SK-N-SH (cell line): ENCODE data around the gene GNG3. TPM values are rescaled to one million over a fixed set of nuclear protein-coding genes. Genes with fewer than 3 reads are reported as not detected.

Experiments used
- CTCF ChIA-PET: fragments of 300-600, 350-600 bp; formaldehyde crosslinking; extraction: SDS; loops from one replicate; lab custom pipeline; 2021; lab: Yijun Ruan, JAX
- POLR2A ChIA-PET: fragments of 350-600 bp; sonication (Branson Sonifier 250); formaldehyde crosslinking; extraction: SDS; loops from one replicate; lab custom pipeline; 2020; ENCODE audit warnings: antibody characterized with exemption, inconsistent platforms; lab: Yijun Ruan, JAX
- DNase-seq: peaks from one replicate; pipeline ENCODE4 v3.0.0; 2012
- H2AFZ ChIP-seq: fragments of 200-600 bp; sonication (generic); 2 replicates; pipeline ENCODE4 v1.8.1; 2016; ENCODE audit warnings: antibody characterized with exemption, mild to moderate bottlenecking, low read depth
- H3F3A ChIP-seq: fragments of 200-600 bp; sonication (generic); replicated peaks from 2 replicates; pipeline ENCODE3; 2016; ENCODE audit warnings: antibody characterized with exemption, mild to moderate bottlenecking; ENCODE audit not compliant: insufficient read depth
- H3K27ac ChIP-seq, 2 experiments: fragments of 200-500 bp in 1 of 2; fragments of 200-600 bp in 1 of 2; sonication (Bioruptor generic) in 1 of 2; sonication (generic), shearing (Covaris generic) in 1 of 2; 2 replicates each; pipeline versions ENCODE4 v1.5.1 to v1.6.1; 2014 to 2016; ENCODE audit warnings: low read depth in 2 of 2, inconsistent platforms in 1 of 2, low read length in 1 of 2, mild to moderate bottlenecking in 1 of 2, mixed read lengths in 1 of 2
- H3K27me3 ChIP-seq: fragments of 200-600 bp; sonication (generic), shearing (Covaris generic); 2 replicates; pipeline ENCODE4 v1.6.1; 2016; ENCODE audit warnings: mixed run types; ENCODE audit not compliant: insufficient read depth
- H3K36me3 ChIP-seq, 2 experiments: fragments of 200-500 bp in 1 of 2; fragments of 200-600 bp in 1 of 2; sonication (Bioruptor generic) in 1 of 2; sonication (generic) in 1 of 2; replicated peaks in 1 of 2; 2 replicates each; pipeline versions ENCODE3 to v1.5.1; 2014 to 2016; ENCODE audit warnings: low read length in 1 of 2, mild to moderate bottlenecking in 1 of 2; ENCODE audit not compliant: insufficient read depth in 2 of 2, control insufficient read depth in 1 of 2
- H3K4me1 ChIP-seq, 2 experiments: fragments of 200-500 bp in 1 of 2; fragments of 200-600 bp in 1 of 2; sonication (Bioruptor generic) in 1 of 2; sonication (generic), shearing (Covaris generic) in 1 of 2; 2 replicates each; pipeline versions ENCODE4 v1.5.1 to v1.6.1; 2014 to 2016; ENCODE audit warnings: low read depth in 1 of 2, low read length in 1 of 2, mixed run types in 1 of 2; ENCODE audit not compliant: insufficient read depth in 2 of 2, control insufficient read depth in 1 of 2
- H3K4me2 ChIP-seq: fragments of 200-600 bp; sonication (generic), shearing (Covaris generic); 2 replicates; pipeline ENCODE4 v1.6.1; 2017; ENCODE audit warnings: mixed run types
- H3K4me3 ChIP-seq, 2 experiments: fragments of 200-500 bp in 1 of 2; fragments of 200-600 bp in 1 of 2; sonication (Bioruptor generic) in 1 of 2; sonication (generic), shearing (Covaris generic) in 1 of 2; 2 replicates each; pipeline versions ENCODE4 v1.5.1 to v1.8.1; 2014 to 2016; ENCODE audit warnings: low read depth in 2 of 2, inconsistent platforms in 1 of 2, low read length in 1 of 2, mild to moderate bottlenecking in 1 of 2, mixed read lengths in 1 of 2, moderate library complexity in 1 of 2
- H3K79me2 ChIP-seq: fragments of 200-600 bp; sonication (generic); 2 replicates; pipeline ENCODE4 v1.8.1; 2017; ENCODE audit warnings: mild to moderate bottlenecking; ENCODE audit not compliant: insufficient read depth
- H3K9ac ChIP-seq: fragments of 200-600 bp; sonication (generic); 2 replicates; pipeline ENCODE4 v1.6.1; 2017; ENCODE audit warnings: mixed run types
- H3K9me2 ChIP-seq: fragments of 200-600 bp; sonication (generic); 2 replicates; pipeline ENCODE4 v1.6.1; 2017; ENCODE audit warnings: mixed run types
- H3K9me3 ChIP-seq: fragments of 200-600 bp; sonication (generic); 2 replicates; pipeline ENCODE4 v1.6.1; 2017; ENCODE audit warnings: mixed run types, mild to moderate bottlenecking, moderate library complexity
- H4K20me1 ChIP-seq: fragments of 200-600 bp; sonication (generic); 2 replicates; pipeline ENCODE4 v1.6.1; 2017; ENCODE audit warnings: mild to moderate bottlenecking, mixed run types; ENCODE audit not compliant: insufficient read depth
- CHD2 ChIP-seq: fragments of 150-350 bp; IDR thresholded peaks from 2 replicates; pipeline ENCODE4 v1.6.1; 2018; ENCODE audit warnings: low read length; ENCODE audit not compliant: partially characterized antibody
- ELF1 ChIP-seq: IDR thresholded peaks from 2 replicates; pipeline ENCODE4 v1.4.0; 2012
- EP300 ChIP-seq, 2 experiments: IDR thresholded peaks; 2 replicates each; pipeline versions ENCODE4 v1.4.0 to v1.6.1; 2012; ENCODE audit warnings: borderline replicate concordance in 1 of 2, low read depth in 1 of 2, low read length in 1 of 2
- FOXM1 ChIP-seq: IDR thresholded peaks from 2 replicates; pipeline ENCODE4 v1.4.0; 2012; ENCODE audit warnings: low read depth, mild to moderate bottlenecking
- MEF2A ChIP-seq: IDR thresholded peaks from 2 replicates; pipeline ENCODE4 v1.4.0; 2012; ENCODE audit warnings: low read depth, borderline replicate concordance
- POLR2AphosphoS5 ChIP-seq: IDR thresholded peaks from 2 replicates; pipeline ENCODE4 v1.6.1; 2012; ENCODE audit warnings: low read depth, low read length
- SMC3 ChIP-seq: IDR thresholded peaks from 2 replicates; pipeline ENCODE4 v1.6.1; 2012; ENCODE audit warnings: low read depth, low read length, improper control_type of control experiment
- TAF1 ChIP-seq: IDR thresholded peaks from 2 replicates; pipeline ENCODE4 v1.6.1; 2012; ENCODE audit warnings: low read depth, mild to moderate bottlenecking, low read length, moderate library complexity, borderline replicate concordance
- TCF12 ChIP-seq: IDR thresholded peaks from 2 replicates; pipeline ENCODE4 v1.4.0; 2012
- TEAD4 ChIP-seq: IDR thresholded peaks from 2 replicates; pipeline ENCODE4 v1.4.0; 2012; ENCODE audit warnings: mild to moderate bottlenecking, borderline replicate concordance; ENCODE audit not compliant: insufficient read depth
- WGBS: methylation state at CpG from one replicate; pipeline ENCODE4 v1.1.6; 2017; ENCODE audit warnings: low lambda C conversion rate; 5-methylcytosine and 5-hydroxymethylcytosine counted together
- polyA plus RNA-seq, 3 experiments: library from polyadenylated mRNA; depleted of rRNA; stranded (reverse); fragments of >200 nt; gene quantifications; 2 replicates each; pipeline ENCODE4 v1.2.3, GENCODE V29; 2012
- TF ChIP-seq, protein P1 (sequence below): IDR thresholded peaks from 2 replicates; pipeline ENCODE4; 2012
- TF ChIP-seq, protein P2 (sequence below): IDR thresholded peaks from 2 replicates; pipeline ENCODE4 v1.6.1; 2012; ENCODE audit warnings: mild to moderate bottlenecking, low read depth, low read length, moderate library complexity
- TF ChIP-seq, protein P3 (sequence below): IDR thresholded peaks from 2 replicates; pipeline ENCODE4 v1.4.0; 2012; ENCODE audit warnings: low read depth, borderline replicate concordance
- TF ChIP-seq, protein P4 (sequence below): fragments of 150-350 bp; IDR thresholded peaks from 2 replicates; pipeline ENCODE4 v1.6.1; 2017; ENCODE audit warnings: antibody characterized with exemption, low read length, low read depth, borderline replicate concordance

The GNG3 gene
- polyA plus RNA-seq (2012; rRNA removed), result 0.11 and 0.16 TPM in 2 replicates
- polyA plus RNA-seq (2012; cell fraction: cytosol; rRNA removed), result 0.09 and 0.10 TPM in 2 replicates
- 0.12 and 0.28 TPM in 2 replicates for polyA plus RNA-seq (2012; cell fraction: nucleus; rRNA removed)

DNA sequence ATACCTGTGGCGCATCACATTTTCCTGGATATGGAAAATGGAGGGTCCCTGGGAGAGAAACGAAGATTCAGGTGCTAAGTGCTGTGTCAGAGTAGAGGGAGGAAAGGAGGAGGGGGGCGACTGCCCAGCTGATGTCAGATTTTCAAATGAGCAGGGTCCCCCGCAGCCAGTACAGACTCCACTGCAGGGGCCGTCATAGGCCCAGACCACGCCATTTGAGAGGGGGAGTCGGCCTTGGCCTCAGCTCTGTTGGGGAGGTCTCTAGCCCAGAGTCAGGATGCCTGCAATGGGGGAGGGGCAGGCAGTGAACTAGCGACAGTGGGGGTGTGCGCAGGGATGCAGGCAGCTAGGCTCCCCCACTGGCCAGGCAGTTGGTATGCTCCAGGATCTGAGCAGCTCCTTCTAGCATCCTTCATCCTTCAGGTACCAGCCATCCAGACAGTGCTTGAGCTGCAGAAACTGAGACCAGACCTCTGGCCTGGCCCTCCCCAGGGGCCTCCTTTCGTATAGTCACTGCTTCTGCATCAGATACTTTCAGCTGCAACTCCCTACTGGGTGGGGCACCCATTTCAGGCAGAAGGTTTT is at the start of gene GNG3, which contains the start of gene BSCL2:
Gene GNG3 (plus strand): TSS at position 400 of the 585 bp plus-strand sequence. CDS start 620 bp downstream, outside the sequence.
Gene BSCL2 (minus strand): TSS at position 148 of the 585 bp plus-strand sequence. CDS start 229 bp downstream, outside the sequence.
- Histone ChIP-seq H3K9me2 (no peaks in the 10 kb centered on the region), H3K4me2 (peak within 1 kb of the TSS; percentile 81), H4K20me1 (no peaks in the 10 kb centered on the region), H3K27me3 (no peaks in the 10 kb centered on the region), H2AFZ (peak within 1 kb of the TSS; percentile 64; the same call in 1 of the 2 replicates), H3K36me3 (peaks cover 18 to 23% of the 10 kb centered on the region in 2 experiments), H3K9ac (no peak within 1 kb of the TSS), H3K4me3 (peak within 1 kb of the TSS; percentile 48 to 67), H3K9me3 (no peaks in the 10 kb centered on the region), H3K79me2 (peaks cover 12% of the 10 kb centered on the region; the same call in 1 of the 2 replicates), H3K4me1 (peaks cover 22 to 45% of the 10 kb centered on the region in 2 experiments; a peak in 3 of 4 replicates), H3K27ac (peak within 1 kb of the TSS; percentile 84 to 89), H3F3A (peaks cover 39% of the 10 kb centered on the region)
- WGBS, result 93% methylated on average over 9 of the region's 10 CpGs
- CTCF ChIA-PET, result interaction anchor here (1.3 to 6.6 kb wide), 5 partner anchors 13 to 119 kb away, joined by 3 to 48 read pairs (median 5); partner anchors contain the start of gene HNRNPUL2
- TF ChIP-seq, protein P1, sequence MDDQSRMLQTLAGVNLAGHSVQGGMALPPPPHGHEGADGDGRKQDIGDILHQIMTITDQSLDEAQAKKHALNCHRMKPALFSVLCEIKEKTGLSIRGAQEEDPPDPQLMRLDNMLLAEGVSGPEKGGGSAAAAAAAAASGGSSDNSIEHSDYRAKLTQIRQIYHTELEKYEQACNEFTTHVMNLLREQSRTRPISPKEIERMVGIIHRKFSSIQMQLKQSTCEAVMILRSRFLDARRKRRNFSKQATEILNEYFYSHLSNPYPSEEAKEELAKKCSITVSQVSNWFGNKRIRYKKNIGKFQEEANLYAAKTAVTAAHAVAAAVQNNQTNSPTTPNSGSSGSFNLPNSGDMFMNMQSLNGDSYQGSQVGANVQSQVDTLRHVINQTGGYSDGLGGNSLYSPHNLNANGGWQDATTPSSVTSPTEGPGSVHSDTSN, result no peak
- TF ChIP-seq TCF12 (no peak), TEAD4 (no peak), CHD2 (no peak), ELF1 (no peak), SMC3 (no peak)
- TF ChIP-seq, protein P2, sequence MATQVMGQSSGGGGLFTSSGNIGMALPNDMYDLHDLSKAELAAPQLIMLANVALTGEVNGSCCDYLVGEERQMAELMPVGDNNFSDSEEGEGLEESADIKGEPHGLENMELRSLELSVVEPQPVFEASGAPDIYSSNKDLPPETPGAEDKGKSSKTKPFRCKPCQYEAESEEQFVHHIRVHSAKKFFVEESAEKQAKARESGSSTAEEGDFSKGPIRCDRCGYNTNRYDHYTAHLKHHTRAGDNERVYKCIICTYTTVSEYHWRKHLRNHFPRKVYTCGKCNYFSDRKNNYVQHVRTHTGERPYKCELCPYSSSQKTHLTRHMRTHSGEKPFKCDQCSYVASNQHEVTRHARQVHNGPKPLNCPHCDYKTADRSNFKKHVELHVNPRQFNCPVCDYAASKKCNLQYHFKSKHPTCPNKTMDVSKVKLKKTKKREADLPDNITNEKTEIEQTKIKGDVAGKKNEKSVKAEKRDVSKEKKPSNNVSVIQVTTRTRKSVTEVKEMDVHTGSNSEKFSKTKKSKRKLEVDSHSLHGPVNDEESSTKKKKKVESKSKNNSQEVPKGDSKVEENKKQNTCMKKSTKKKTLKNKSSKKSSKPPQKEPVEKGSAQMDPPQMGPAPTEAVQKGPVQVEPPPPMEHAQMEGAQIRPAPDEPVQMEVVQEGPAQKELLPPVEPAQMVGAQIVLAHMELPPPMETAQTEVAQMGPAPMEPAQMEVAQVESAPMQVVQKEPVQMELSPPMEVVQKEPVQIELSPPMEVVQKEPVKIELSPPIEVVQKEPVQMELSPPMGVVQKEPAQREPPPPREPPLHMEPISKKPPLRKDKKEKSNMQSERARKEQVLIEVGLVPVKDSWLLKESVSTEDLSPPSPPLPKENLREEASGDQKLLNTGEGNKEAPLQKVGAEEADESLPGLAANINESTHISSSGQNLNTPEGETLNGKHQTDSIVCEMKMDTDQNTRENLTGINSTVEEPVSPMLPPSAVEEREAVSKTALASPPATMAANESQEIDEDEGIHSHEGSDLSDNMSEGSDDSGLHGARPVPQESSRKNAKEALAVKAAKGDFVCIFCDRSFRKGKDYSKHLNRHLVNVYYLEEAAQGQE, result no peak
- peak; percentile 39 for DNase-seq
- POLR2A ChIA-PET, result interaction anchor here (0.6 to 3.3 kb wide), 8 partner anchors 22 to 997 kb away, joined by 3 to 26 read pairs (median 6); partner anchors contain the start of genes C11orf98, CSKMT, TUT1 and ZBTB3

DNA sequence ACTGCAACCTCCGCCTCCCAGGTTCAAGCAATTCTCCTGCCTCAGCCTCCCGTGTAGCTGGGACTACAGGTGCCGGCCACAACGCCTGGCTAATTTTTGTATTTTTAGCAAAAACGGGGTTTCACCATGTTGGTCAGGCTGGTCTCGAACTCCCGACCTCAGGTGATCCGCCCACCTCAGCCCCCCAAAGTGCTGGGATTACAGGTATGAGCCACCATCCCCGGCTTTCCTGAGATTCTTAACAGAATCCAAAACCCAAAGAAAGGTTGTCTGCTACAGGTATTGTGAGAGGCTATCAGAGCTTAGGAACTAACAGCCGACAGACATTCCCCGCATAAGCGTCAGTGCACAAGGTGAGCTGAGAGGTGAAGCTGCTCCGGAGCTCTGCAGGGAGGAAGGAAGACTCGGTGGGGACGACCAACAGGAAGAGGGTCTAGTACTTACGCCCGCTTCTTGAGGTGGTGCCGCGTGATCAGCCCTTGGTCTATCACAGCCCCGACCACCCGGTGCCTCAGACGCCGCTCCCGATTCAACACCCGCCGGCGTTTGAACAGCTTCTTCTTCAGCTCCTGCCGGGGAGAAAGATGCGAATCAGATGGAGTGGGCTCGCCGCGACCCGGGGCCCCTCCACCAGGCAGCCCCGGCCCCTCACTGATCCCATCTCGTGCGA is 42.9 kb upstream of the GNG3 start:
- CTCF ChIA-PET, result interaction anchor here (0.9 to 1.7 kb wide), 10 partner anchors 12 to 270 kb away, joined by 3 to 7 read pairs (median 4); partner anchors contain the start of genes EML3, GANAB, INTS5 and SLC3A2
- Histone ChIP-seq H3K4me2 (peak overlapping the region; percentile 96), H3F3A (peaks cover 28% of the 10 kb centered on the region), H4K20me1 (no peaks in the 10 kb centered on the region), H3K27me3 (no peaks in the 10 kb centered on the region), H2AFZ (peak overlapping the region; percentile 66; the same call in 1 of the 2 replicates), H3K9me2 (no peaks in the 10 kb centered on the region), H3K36me3 (peaks cover 20 to 44% of the 10 kb centered on the region in 2 experiments), H3K9me3 (no peaks in the 10 kb centered on the region), H3K9ac (peak overlapping the region; percentile 92), H3K4me3 (peak overlapping the region; percentile 78 to 95), H3K79me2 (peaks cover 60% of the 10 kb centered on the region), H3K27ac (peak overlapping the region; percentile 91 to 92), H3K4me1 (peaks cover 10 to 15% of the 10 kb centered on the region in 2 experiments; a peak in 3 of 4 replicates)
- 1% methylated on average over 27 of the region's 36 CpGs for WGBS
- POLR2A ChIA-PET, result interaction anchor here (0.5 to 3.7 kb wide), 37 partner anchors 8 to 269 kb away, joined by 3 to 52 read pairs (median 9); partner anchors contain the start of genes B3GAT3, BSCL2, EEF1G and EML3
- DNase-seq, result peak; percentile 73
- TF ChIP-seq TEAD4 (no peak), FOXM1 (no peak), TAF1 (no peak), POLR2AphosphoS5 (no peak), EP300 (IDR thresholded peaks at IDR 0.05; ENCODE audit: borderline replicate concordance in 1 of 2, low read depth in 1 of 2, low read length in 1 of 2) (no peak), MEF2A (no peak)
- TF ChIP-seq, protein P3, sequence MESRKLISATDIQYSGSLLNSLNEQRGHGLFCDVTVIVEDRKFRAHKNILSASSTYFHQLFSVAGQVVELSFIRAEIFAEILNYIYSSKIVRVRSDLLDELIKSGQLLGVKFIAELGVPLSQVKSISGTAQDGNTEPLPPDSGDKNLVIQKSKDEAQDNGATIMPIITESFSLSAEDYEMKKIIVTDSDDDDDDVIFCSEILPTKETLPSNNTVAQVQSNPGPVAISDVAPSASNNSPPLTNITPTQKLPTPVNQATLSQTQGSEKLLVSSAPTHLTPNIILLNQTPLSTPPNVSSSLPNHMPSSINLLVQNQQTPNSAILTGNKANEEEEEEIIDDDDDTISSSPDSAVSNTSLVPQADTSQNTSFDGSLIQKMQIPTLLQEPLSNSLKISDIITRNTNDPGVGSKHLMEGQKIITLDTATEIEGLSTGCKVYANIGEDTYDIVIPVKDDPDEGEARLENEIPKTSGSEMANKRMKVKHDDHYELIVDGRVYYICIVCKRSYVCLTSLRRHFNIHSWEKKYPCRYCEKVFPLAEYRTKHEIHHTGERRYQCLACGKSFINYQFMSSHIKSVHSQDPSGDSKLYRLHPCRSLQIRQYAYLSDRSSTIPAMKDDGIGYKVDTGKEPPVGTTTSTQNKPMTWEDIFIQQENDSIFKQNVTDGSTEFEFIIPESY, result no peak
- TF ChIP-seq, protein P4, sequence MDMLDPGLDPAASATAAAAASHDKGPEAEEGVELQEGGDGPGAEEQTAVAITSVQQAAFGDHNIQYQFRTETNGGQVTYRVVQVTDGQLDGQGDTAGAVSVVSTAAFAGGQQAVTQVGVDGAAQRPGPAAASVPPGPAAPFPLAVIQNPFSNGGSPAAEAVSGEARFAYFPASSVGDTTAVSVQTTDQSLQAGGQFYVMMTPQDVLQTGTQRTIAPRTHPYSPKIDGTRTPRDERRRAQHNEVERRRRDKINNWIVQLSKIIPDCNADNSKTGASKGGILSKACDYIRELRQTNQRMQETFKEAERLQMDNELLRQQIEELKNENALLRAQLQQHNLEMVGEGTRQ, result no peak
